ENCODE results near the gene LONP2. TPM values are rescaled to one million over a fixed set of nuclear protein-coding genes. Genes with fewer than 3 reads are reported as not detected.
"Not testable (repeated sequence)": the region's sequence is repeated elsewhere in the genome, so short reads cannot be mapped to it uniquely, and the experiment has no call there.

Gene LONP2
- total and polyA plus RNA-seq, 9 donors: 30.0 to 101 (median 75.7) TPM

- WGBS, 3 donors: 77 to 89% (median 77%) methylated on average over 7 of the region's 7 CpGs
- H3K4me1 ChIP-seq (ENCODE audit: insufficient read depth): no peaks in the 10 kb centered on the region
- intact Hi-C loops (cut with DNase I): loop anchor here in 2 of 4 donors (5.0 to 10.0 kb wide), 2 partner anchors 269 to 272 kb away; no protein-coding TSS in a partner anchor
- no peak overlapping the region for H3K27ac ChIP-seq
- DNase-seq: no peak
- H3K27me3 ChIP-seq: no peaks in the 10 kb centered on the region
- no peak for TF ChIP-seq CTCF (IDR thresholded peaks at IDR 0.05)
- TF ChIP-seq POLR2A (IDR thresholded peaks at IDR 0.05): no peak
- no peak for TF ChIP-seq EP300 (IDR thresholded peaks at IDR 0.05)
- H3K36me3 ChIP-seq: no peaks in the 10 kb centered on the region
- H3K9me3 ChIP-seq: no peaks in the 10 kb centered on the region
- H3K4me3 ChIP-seq: no peak overlapping the region
Measured at GRCh38 chr16:48352648-48353390, 108.7 kb downstream of the LONP2 start.

GRCh38 chr16:48353565-48354163 is 109.6 kb downstream of the LONP2 start:
- TF ChIP-seq POLR2A (IDR thresholded peaks at IDR 0.05) (no peak), EP300 (IDR thresholded peaks at IDR 0.05) (no peak), CTCF (IDR thresholded peaks at IDR 0.05) (peak; percentile 61 to 79 (median 68))
- Histone ChIP-seq H3K27me3 (no peaks in the 10 kb centered on the region), H3K27ac (no peak overlapping the region), H3K9me3 (no peaks in the 10 kb centered on the region), H3K4me3 (no peak overlapping the region), H3K4me1 (ENCODE audit: insufficient read depth) (no peaks in the 10 kb centered on the region), H3K36me3 (no peaks in the 10 kb centered on the region)
- DNase-seq: peak; percentile 24 to 65 (median 48)
- WGBS, 3 donors: 25 to 33% (median 31%) methylated on average over 7 of the region's 7 CpGs
- intact Hi-C loops (cut with DNase I): loop anchor here in 2 of 4 donors (5.0 to 10.0 kb wide), 2 partner anchors 269 to 271 kb away; no protein-coding TSS in a partner anchor

GRCh38 chr16:48354385-48354784 is 110.3 kb downstream of the LONP2 start:
- not testable (repeated sequence) for H3K27ac ChIP-seq; DNase-seq; H3K4me3 ChIP-seq; H3K36me3 ChIP-seq; H3K9me3 ChIP-seq; H3K4me1 ChIP-seq (ENCODE audit: insufficient read depth); H3K27me3 ChIP-seq
- 97 to 98% (median 98%) methylated on average over 5 of the region's 5 CpGs for WGBS, 3 donors
- intact Hi-C loops (cut with DNase I): loop anchor here in 2 of 4 donors (5.0 to 10.0 kb wide), 2 partner anchors 268 to 270 kb away; no protein-coding TSS in a partner anchor

GRCh38 chr16:48354877-48355855 is 111.1 kb downstream of the LONP2 start:
- H3K27ac ChIP-seq: no peak overlapping the region
- intact Hi-C loops (cut with DNase I): loop anchor here in 3 of 4 donors (5.0 to 10.0 kb wide), 2 partner anchors 267 to 270 kb away; no protein-coding TSS in a partner anchor
- WGBS, 3 donors: 88 to 92% (median 92%) methylated on average over 11 of the region's 11 CpGs
- no peaks in the 10 kb centered on the region for H3K27me3 ChIP-seq
- H3K9me3 ChIP-seq: no peaks in the 10 kb centered on the region
- no peak for DNase-seq
- no peaks in the 10 kb centered on the region for H3K4me1 ChIP-seq (ENCODE audit: insufficient read depth)
- TF ChIP-seq POLR2A (IDR thresholded peaks at IDR 0.05) (no peak), CTCF (IDR thresholded peaks at IDR 0.05) (no peak), EP300 (IDR thresholded peaks at IDR 0.05) (no peak)
- H3K36me3 ChIP-seq: no peaks in the 10 kb centered on the region
- H3K4me3 ChIP-seq: no peak overlapping the region
